ENCODE measurements around the gene LTF. TPM values are rescaled to one million over a fixed set of nuclear protein-coding genes. Genes with fewer than 3 reads are reported as not detected.

The LTF gene
- total RNA-seq, 1 experiment from 2014 or later: not detected

GRCh38 chr3:46484388-46484787 lies 19.7 kb upstream of the LTF start:
- Mint-ChIP-seq H3K36me3 (ENCODE audit: insufficient read depth, unreplicated experiment) (no peaks in the 10 kb centered on the region), H3K4me1 (ENCODE audit: low read depth, unreplicated experiment) (peaks cover 10% of the 10 kb centered on the region), H3K27me3 (ENCODE audit: unreplicated experiment) (peaks cover 46% of the 10 kb centered on the region), H3K4me3 (ENCODE audit: low read depth, unreplicated experiment) (no peak overlapping the region), H3K27ac (ENCODE audit: unreplicated experiment) (no peak overlapping the region), H3K9me3 (ENCODE audit: low read depth, unreplicated experiment) (no peaks in the 10 kb centered on the region)
- BruUV-seq (replicated peaks): no TSS peak
- no peak for DNase-seq
- no peak for TF ChIP-seq CTCF (IDR thresholded peaks at IDR 0.05; ENCODE audit: unreplicated experiment)
- CTCF ChIA-PET: interaction anchor here (1.4 kb wide), 1 partner anchor 74 kb away, joined by 5 read pairs; no protein-coding TSS in a partner anchor
- intact Hi-C loops (cut with micrococcal nuclease; ENCODE audit: unreplicated experiment): no loop called here

- DNase-seq: no peak
- BruUV-seq (replicated peaks): no TSS peak
- Mint-ChIP-seq H3K36me3 (ENCODE audit: insufficient read depth, unreplicated experiment) (no peaks in the 10 kb centered on the region), H3K9me3 (ENCODE audit: low read depth, unreplicated experiment) (no peaks in the 10 kb centered on the region), H3K4me3 (ENCODE audit: low read depth, unreplicated experiment) (no peak overlapping the region), H3K27ac (ENCODE audit: unreplicated experiment) (no peak overlapping the region), H3K27me3 (ENCODE audit: unreplicated experiment) (peaks cover 52% of the 10 kb centered on the region), H3K4me1 (ENCODE audit: low read depth, unreplicated experiment) (peaks cover 4% of the 10 kb centered on the region)
- intact Hi-C loops (cut with micrococcal nuclease; ENCODE audit: unreplicated experiment): no loop called here
- no peak for TF ChIP-seq CTCF (IDR thresholded peaks at IDR 0.05; ENCODE audit: unreplicated experiment)
- CTCF ChIA-PET: no interaction called here
Observed at GRCh38 chr3:46483825-46484224, 19.1 kb upstream of the LTF start.

GRCh38 chr3:46482632-46483350 lies 18.1 kb upstream of the LTF start:
- no TSS peak for BruUV-seq (replicated peaks)
- CTCF ChIA-PET: no interaction called here
- no peaks in the 10 kb centered on the region for H3K4me1 Mint-ChIP-seq (ENCODE audit: low read depth, unreplicated experiment)
- H3K36me3 Mint-ChIP-seq (ENCODE audit: insufficient read depth, unreplicated experiment): no peaks in the 10 kb centered on the region
- intact Hi-C loops (cut with micrococcal nuclease; ENCODE audit: unreplicated experiment): no loop called here
- H3K4me3 Mint-ChIP-seq (ENCODE audit: low read depth, unreplicated experiment): no peak overlapping the region
- H3K27ac Mint-ChIP-seq (ENCODE audit: unreplicated experiment): no peak overlapping the region
- DNase-seq: no peak
- H3K9me3 Mint-ChIP-seq (ENCODE audit: low read depth, unreplicated experiment): no peaks in the 10 kb centered on the region
- H3K27me3 Mint-ChIP-seq (ENCODE audit: unreplicated experiment): peaks cover 62% of the 10 kb centered on the region
- no peak for TF ChIP-seq CTCF (IDR thresholded peaks at IDR 0.05; ENCODE audit: unreplicated experiment)

GRCh38 chr3:46481636-46482035 lies 16.9 kb upstream of the LTF start:
- Mint-ChIP-seq H3K9me3 (ENCODE audit: low read depth, unreplicated experiment) (no peaks in the 10 kb centered on the region), H3K27me3 (ENCODE audit: unreplicated experiment) (peaks cover 74% of the 10 kb centered on the region), H3K4me3 (ENCODE audit: low read depth, unreplicated experiment) (no peak overlapping the region), H3K4me1 (ENCODE audit: low read depth, unreplicated experiment) (no peaks in the 10 kb centered on the region), H3K27ac (ENCODE audit: unreplicated experiment) (no peak overlapping the region), H3K36me3 (ENCODE audit: insufficient read depth, unreplicated experiment) (no peaks in the 10 kb centered on the region)
- CTCF ChIA-PET: interaction anchor here (0.7 kb wide), 1 partner anchor 598 kb away, joined by 3 read pairs; no protein-coding TSS in a partner anchor
- intact Hi-C loops (cut with micrococcal nuclease; ENCODE audit: unreplicated experiment): no loop called here
- BruUV-seq (replicated peaks): no TSS peak
- no peak for TF ChIP-seq CTCF (IDR thresholded peaks at IDR 0.05; ENCODE audit: unreplicated experiment)
- DNase-seq: no peak

Data from Calu3 (cell line).